ENCODE data around the gene EPHB3. TPM values are rescaled to one million over a fixed set of nuclear protein-coding genes. Genes with fewer than 3 reads are reported as not detected.

The EPHB3 gene
- total RNA-seq, 2 donors from 2014 or later: 7.9 to 10.1 TPM

GRCh38 chr3:184576457-184577240 lies 15.1 kb downstream of the EPHB3 start:
- ATAC-seq (no peak), DNase-seq (no peak)
- intact Hi-C loops (cut with DNase I): loop anchor here (10.0 kb wide), 1 partner anchor 138 kb away; the partner anchor contains the start of gene MAGEF1
- no peak overlapping the region for H3K4me3 ChIP-seq
- 87 to 89% methylated on average over 25 of the region's 25 CpGs for WGBS, 2 donors
- TF ChIP-seq POLR2A (IDR thresholded peaks at IDR 0.05): no peak
- TF ChIP-seq CTCF (IDR thresholded peaks at IDR 0.05): no peak
- no peak overlapping the region for H3K27ac ChIP-seq
- H3K27me3 ChIP-seq: no peaks in the 10 kb centered on the region
- no peaks in the 10 kb centered on the region for H3K4me1 ChIP-seq
- H3K36me3 ChIP-seq (replicated peaks in 1 of 2; ENCODE audit: insufficient read depth in 1 of 2, low read depth in 2 of 2): peaks cover 0 to 5% of the 10 kb centered on the region in 2 donors
- H3K9me3 ChIP-seq: no peaks in the 10 kb centered on the region

GRCh38 chr3:184577546-184577945 lies 16.0 kb downstream of the EPHB3 start:
- intact Hi-C loops (cut with DNase I): loop anchor here (10.0 kb wide), 1 partner anchor 137 kb away; the partner anchor contains the start of gene MAGEF1
- no peak for ATAC-seq
- Histone ChIP-seq H3K27me3 (no peaks in the 10 kb centered on the region), H3K9me3 (no peaks in the 10 kb centered on the region), H3K4me1 (no peaks in the 10 kb centered on the region), H3K36me3 (replicated peaks in 1 of 2; ENCODE audit: insufficient read depth in 1 of 2, low read depth in 2 of 2) (peaks cover 0 to 5% of the 10 kb centered on the region in 2 donors), H3K27ac (no peak overlapping the region), H3K4me3 (no peak overlapping the region)
- DNase-seq: no peak
- no peak for TF ChIP-seq CTCF (IDR thresholded peaks at IDR 0.05)
- TF ChIP-seq POLR2A (IDR thresholded peaks at IDR 0.05): no peak
- 91 to 92% methylated on average over 15 of the region's 15 CpGs for WGBS, 2 donors

DNA sequence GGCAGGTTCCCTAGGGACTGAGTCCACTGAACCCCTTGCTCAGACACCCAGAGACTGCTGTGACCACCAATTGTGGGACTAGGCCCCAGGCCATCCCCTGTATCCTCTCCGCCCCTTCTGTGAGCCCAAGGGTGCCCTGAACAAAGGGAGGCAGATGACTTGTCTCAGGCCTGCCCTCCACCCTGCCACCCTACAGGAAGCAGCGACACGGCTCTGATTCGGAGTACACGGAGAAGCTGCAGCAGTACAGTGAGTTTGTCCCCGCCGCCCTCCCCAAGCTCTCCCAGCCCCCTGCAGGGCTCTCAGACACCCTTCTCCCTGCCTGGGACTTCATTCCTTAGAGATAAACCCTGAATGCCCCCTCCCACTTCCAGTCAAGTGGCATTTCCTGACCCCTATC lies 16.6 kb downstream of the EPHB3 start:
- 85 to 95% methylated on average over 7 of the region's 7 CpGs for WGBS, 2 donors
- H3K27ac ChIP-seq: peak overlapping the region in 1 of 4 donors; percentile 21
- DNase-seq (no peak), ATAC-seq (no peak)
- H3K27me3 ChIP-seq: no peaks in the 10 kb centered on the region
- H3K4me1 ChIP-seq: no peaks in the 10 kb centered on the region
- TF ChIP-seq POLR2A (IDR thresholded peaks at IDR 0.05) (no peak), CTCF (IDR thresholded peaks at IDR 0.05) (no peak)
- no peak overlapping the region for H3K4me3 ChIP-seq
- intact Hi-C loops (cut with DNase I): loop anchor here (10.0 kb wide), 1 partner anchor 137 kb away; the partner anchor contains the start of gene MAGEF1
- peaks cover 0 to 4% of the 10 kb centered on the region in 2 donors for H3K36me3 ChIP-seq (replicated peaks in 1 of 2; ENCODE audit: insufficient read depth in 1 of 2, low read depth in 2 of 2)
- no peaks in the 10 kb centered on the region for H3K9me3 ChIP-seq

GRCh38 chr3:184578822-184579221 lies 17.2 kb downstream of the EPHB3 start:
- DNase-seq (no peak), ATAC-seq (peak; percentile 7)
- H3K27ac ChIP-seq: peak overlapping the region in 2 of 4 donors; percentile 21 to 25
- intact Hi-C loops (cut with DNase I): loop anchor here (10.0 kb wide), 1 partner anchor 136 kb away; the partner anchor contains the start of gene MAGEF1
- WGBS, 2 donors: 71 to 77% methylated on average over 7 of the region's 7 CpGs
- H3K4me1 ChIP-seq: no peaks in the 10 kb centered on the region
- H3K9me3 ChIP-seq: no peaks in the 10 kb centered on the region
- H3K36me3 ChIP-seq (replicated peaks in 1 of 2; ENCODE audit: insufficient read depth in 1 of 2, low read depth in 2 of 2): peaks cover 0 to 4% of the 10 kb centered on the region in 2 donors
- no peaks in the 10 kb centered on the region for H3K27me3 ChIP-seq
- H3K4me3 ChIP-seq: no peak overlapping the region
- TF ChIP-seq CTCF (IDR thresholded peaks at IDR 0.05): no peak
- TF ChIP-seq POLR2A (IDR thresholded peaks at IDR 0.05): no peak
